Activated T-cell treated with anti-CD3 and anti-CD28 coated beads for 48 hours (primary cell): Measurements from ENCODE around the gene FHDC1.
"Not testable (repeated sequence)": the region's sequence is repeated elsewhere in the genome, so short reads cannot be mapped to it uniquely, and the experiment has no call there.

Experiments used
- DNase-seq: peaks from one replicate; pipeline ENCODE4 v3.0.0-alpha.2; 2020; ENCODE audit warnings: low read depth

The FHDC1 gene

GRCh38 chr4:152935631-152936445 is at the start of gene FHDC1:
TSS of gene FHDC1 (plus strand) at chr4:152936323. CDS start at chr4:152943058, 6,735 bp downstream.
- DNase-seq, result no peak

GRCh38 chr4:152887981-152888380 is 48.1 kb upstream of the FHDC1 start:
- no peak for DNase-seq

GRCh38 chr4:152892974-152893373 is 43.1 kb upstream of the FHDC1 start:
- no peak for DNase-seq

- no peak for DNase-seq
Measured at GRCh38 chr4:152894673-152895072, 41.5 kb upstream of the FHDC1 start.

GRCh38 chr4:152896811-152897210 is 39.3 kb upstream of the FHDC1 start:
- no peak for DNase-seq

- DNase-seq, result not testable (repeated sequence)
Measured at GRCh38 chr4:152898133-152898532, 38.0 kb upstream of the FHDC1 start.

GRCh38 chr4:152898606-152899005 is 37.5 kb upstream of the FHDC1 start:
- no peak for DNase-seq

- no peak for DNase-seq
Measured at GRCh38 chr4:152900395-152900794, 35.7 kb upstream of the FHDC1 start.

GRCh38 chr4:152901205-152901604 is 34.9 kb upstream of the FHDC1 start:
- DNase-seq, result no peak

- DNase-seq, result no peak
Measured at GRCh38 chr4:152903658-152904057, 32.5 kb upstream of the FHDC1 start.

GRCh38 chr4:152909901-152910300 is 26.2 kb upstream of the FHDC1 start:
- no peak for DNase-seq

- DNase-seq, result no peak
Measured at GRCh38 chr4:152910521-152910920, 25.6 kb upstream of the FHDC1 start.

GRCh38 chr4:152917543-152918395 is 18.4 kb upstream of the FHDC1 start:
- DNase-seq, result no peak

- DNase-seq, result no peak
Measured at GRCh38 chr4:152919826-152920225, 16.3 kb upstream of the FHDC1 start.

GRCh38 chr4:152920768-152921167 is 15.4 kb upstream of the FHDC1 start:
- DNase-seq, result no peak

GRCh38 chr4:152921284-152921683 is 14.8 kb upstream of the FHDC1 start:
- no peak for DNase-seq

- DNase-seq, result no peak
Measured at GRCh38 chr4:152925851-152926250, 10.3 kb upstream of the FHDC1 start.

- DNase-seq, result no peak
Measured at GRCh38 chr4:152926959-152927358, 9.2 kb upstream of the FHDC1 start.

- no peak for DNase-seq
Measured at GRCh38 chr4:152927737-152928136, 8.4 kb upstream of the FHDC1 start.

- no peak for DNase-seq
Measured at GRCh38 chr4:152928286-152928685, 7.8 kb upstream of the FHDC1 start.

- DNase-seq, result no peak
Measured at GRCh38 chr4:152929888-152930287, 6.2 kb upstream of the FHDC1 start.

GRCh38 chr4:152935143-152935542 is 980 bp upstream of the FHDC1 start:
- DNase-seq, result no peak
